Activated T-cell treated with anti-CD3 and anti-CD28 coated beads, Interleukin-2, amount 50 U/mL, for 4 hours (primary cell): ENCODE results near the gene PDE4D. TPM values are rescaled to one million over a fixed set of nuclear protein-coding genes. Genes with fewer than 3 reads are reported as not detected.
"Not testable (repeated sequence)": the region's sequence is repeated elsewhere in the genome, so short reads cannot be mapped to it uniquely, and the experiment has no call there.

Experiments used
- ATAC-seq, 2 donors: fragments of 200-7000 bp; cut with Tn5 transposase; one replicate each; pipeline ENCODE4 v1.10.0; 2021
- DNase-seq: peaks from one replicate; pipeline ENCODE4 v3.0.0-alpha.2; 2020
- H3K27me3 Mint-ChIP-seq: one replicate; pipeline ENCODE4 v1.8.0; 2021; ENCODE audit warnings: low read depth, mixed read lengths
- H3K36me3 Mint-ChIP-seq: one replicate; pipeline ENCODE4 v1.8.0; 2022; ENCODE audit warnings: mixed read lengths; ENCODE audit not compliant: insufficient read depth
- H3K4me1 Mint-ChIP-seq: one replicate; pipeline ENCODE4 v1.8.0; 2021; ENCODE audit warnings: low read depth, mixed read lengths
- H3K4me3 Mint-ChIP-seq: one replicate; pipeline ENCODE4 v1.8.0; 2021; ENCODE audit warnings: mild to moderate bottlenecking, moderate library complexity, mixed read lengths
- H3K9me3 Mint-ChIP-seq: one replicate; pipeline ENCODE4 v1.8.0; 2021; ENCODE audit warnings: mixed read lengths
- total RNA-seq, 3 donors: library from RNA; stranded (reverse); gene quantifications; one replicate each; pipeline ENCODE4 v1.2.1, GENCODE V29; 2021

PDE4D gene
- total RNA-seq, 3 donors from 2014 or later = 13.9 to 17.1 (median 16.7) TPM

- Mint-ChIP-seq H3K27me3 (peaks cover 4% of the 10 kb centered on the region), H3K4me3 (no peak overlapping the region), H3K36me3 (no peaks in the 10 kb centered on the region), H3K9me3 (no peaks in the 10 kb centered on the region), H3K4me1 (no peaks in the 10 kb centered on the region)
- DNase-seq (no peak), ATAC-seq (no peak)
Observed at GRCh38 chr5:59325070-59325469, 568.5 kb downstream of the PDE4D start.

GRCh38 chr5:59322894-59323293, 570.6 kb downstream of the PDE4D start:
- DNase-seq (no peak), ATAC-seq (no peak)
- Mint-ChIP-seq H3K4me3 (no peak overlapping the region), H3K4me1 (no peaks in the 10 kb centered on the region), H3K9me3 (no peaks in the 10 kb centered on the region), H3K36me3 (no peaks in the 10 kb centered on the region), H3K27me3 (peaks cover 4% of the 10 kb centered on the region)

GRCh38 chr5:59322058-59322457, 571.5 kb downstream of the PDE4D start:
- no peaks in the 10 kb centered on the region for H3K9me3 Mint-ChIP-seq
- H3K27me3 Mint-ChIP-seq = peaks cover 4% of the 10 kb centered on the region
- ATAC-seq (no peak), DNase-seq (no peak)
- H3K4me3 Mint-ChIP-seq = no peak overlapping the region
- no peaks in the 10 kb centered on the region for H3K36me3 Mint-ChIP-seq
- no peaks in the 10 kb centered on the region for H3K4me1 Mint-ChIP-seq

GRCh38 chr5:59321642-59322041, 571.9 kb downstream of the PDE4D start:
- no peaks in the 10 kb centered on the region for H3K4me1 Mint-ChIP-seq
- ATAC-seq = no peak
- no peak for DNase-seq
- peaks cover 4% of the 10 kb centered on the region for H3K27me3 Mint-ChIP-seq
- no peaks in the 10 kb centered on the region for H3K36me3 Mint-ChIP-seq
- H3K9me3 Mint-ChIP-seq = no peaks in the 10 kb centered on the region
- no peak overlapping the region for H3K4me3 Mint-ChIP-seq

GRCh38 chr5:59320420-59320819, 573.1 kb downstream of the PDE4D start:
- Mint-ChIP-seq H3K9me3 (no peaks in the 10 kb centered on the region), H3K27me3 (peaks cover 4% of the 10 kb centered on the region), H3K4me1 (no peaks in the 10 kb centered on the region), H3K36me3 (no peaks in the 10 kb centered on the region), H3K4me3 (no peak overlapping the region)
- ATAC-seq (no peak), DNase-seq (no peak)

- H3K4me3 Mint-ChIP-seq = no peak overlapping the region
- ATAC-seq = no peak
- DNase-seq = no peak
- no peaks in the 10 kb centered on the region for H3K4me1 Mint-ChIP-seq
- no peaks in the 10 kb centered on the region for H3K9me3 Mint-ChIP-seq
- no peaks in the 10 kb centered on the region for H3K36me3 Mint-ChIP-seq
- H3K27me3 Mint-ChIP-seq = peaks cover 2% of the 10 kb centered on the region
Observed at GRCh38 chr5:59319250-59319649, 574.3 kb downstream of the PDE4D start.

- H3K9me3 Mint-ChIP-seq = no peaks in the 10 kb centered on the region
- H3K27me3 Mint-ChIP-seq = peaks cover 2% of the 10 kb centered on the region
- no peak overlapping the region for H3K4me3 Mint-ChIP-seq
- H3K36me3 Mint-ChIP-seq = no peaks in the 10 kb centered on the region
- H3K4me1 Mint-ChIP-seq = no peaks in the 10 kb centered on the region
- DNase-seq = no peak
- ATAC-seq = no peak
Observed at GRCh38 chr5:59317774-59318205, 575.7 kb downstream of the PDE4D start.

GRCh38 chr5:59317023-59317773, 576.3 kb downstream of the PDE4D start:
- no peak overlapping the region for H3K4me3 Mint-ChIP-seq
- no peaks in the 10 kb centered on the region for H3K4me1 Mint-ChIP-seq
- no peaks in the 10 kb centered on the region for H3K36me3 Mint-ChIP-seq
- H3K9me3 Mint-ChIP-seq = no peaks in the 10 kb centered on the region
- H3K27me3 Mint-ChIP-seq = peaks cover 2% of the 10 kb centered on the region
- ATAC-seq (no peak), DNase-seq (no peak)

GRCh38 chr5:59312223-59312622, 581.3 kb downstream of the PDE4D start:
- ATAC-seq = no peak
- H3K9me3 Mint-ChIP-seq = no peaks in the 10 kb centered on the region
- H3K4me1 Mint-ChIP-seq = no peaks in the 10 kb centered on the region
- no peak for DNase-seq
- H3K27me3 Mint-ChIP-seq = no peaks in the 10 kb centered on the region
- no peaks in the 10 kb centered on the region for H3K36me3 Mint-ChIP-seq
- H3K4me3 Mint-ChIP-seq = no peak overlapping the region

- ATAC-seq = not testable (repeated sequence)
Observed at GRCh38 chr5:59308685-59309084, 584.8 kb downstream of the PDE4D start.

GRCh38 chr5:59303289-59303716, 590.2 kb downstream of the PDE4D start:
- not testable (repeated sequence) for H3K4me3 Mint-ChIP-seq, H3K36me3 Mint-ChIP-seq, DNase-seq, H3K4me1 Mint-ChIP-seq, H3K9me3 Mint-ChIP-seq, H3K27me3 Mint-ChIP-seq, ATAC-seq

More at GRCh38 chr5:59308685-59309084, 584.8 kb downstream of the PDE4D start:
- H3K36me3 Mint-ChIP-seq, H3K4me1 Mint-ChIP-seq, H3K4me3 Mint-ChIP-seq, H3K27me3 Mint-ChIP-seq, DNase-seq, H3K9me3 Mint-ChIP-seq: not testable (repeated sequence)

GRCh38 chr5:59302509-59302908, 591.0 kb downstream of the PDE4D start:
- H3K9me3 Mint-ChIP-seq, H3K27me3 Mint-ChIP-seq, H3K4me1 Mint-ChIP-seq, H3K36me3 Mint-ChIP-seq, H3K4me3 Mint-ChIP-seq, DNase-seq, ATAC-seq: not testable (repeated sequence)

GRCh38 chr5:59301727-59302126, 591.8 kb downstream of the PDE4D start:
- Mint-ChIP-seq H3K9me3 (no peaks in the 10 kb centered on the region), H3K27me3 (no peaks in the 10 kb centered on the region), H3K4me1 (peaks cover 12% of the 10 kb centered on the region), H3K36me3 (no peaks in the 10 kb centered on the region), H3K4me3 (no peak overlapping the region)
- DNase-seq = no peak
- no peak for ATAC-seq

GRCh38 chr5:59300930-59301329, 592.6 kb downstream of the PDE4D start:
- no peak for ATAC-seq
- no peaks in the 10 kb centered on the region for H3K9me3 Mint-ChIP-seq
- no peak for DNase-seq
- H3K4me1 Mint-ChIP-seq = peaks cover 14% of the 10 kb centered on the region
- no peaks in the 10 kb centered on the region for H3K27me3 Mint-ChIP-seq
- H3K36me3 Mint-ChIP-seq = no peaks in the 10 kb centered on the region
- H3K4me3 Mint-ChIP-seq = no peak overlapping the region

GRCh38 chr5:59299006-59299405, 594.5 kb downstream of the PDE4D start:
- Mint-ChIP-seq H3K4me3 (no peak overlapping the region), H3K4me1 (peaks cover 14% of the 10 kb centered on the region), H3K9me3 (no peaks in the 10 kb centered on the region), H3K27me3 (no peaks in the 10 kb centered on the region), H3K36me3 (no peaks in the 10 kb centered on the region)
- ATAC-seq = no peak
- no peak for DNase-seq
